ENCODE results near the gene RADIL.

RADIL gene

DNA sequence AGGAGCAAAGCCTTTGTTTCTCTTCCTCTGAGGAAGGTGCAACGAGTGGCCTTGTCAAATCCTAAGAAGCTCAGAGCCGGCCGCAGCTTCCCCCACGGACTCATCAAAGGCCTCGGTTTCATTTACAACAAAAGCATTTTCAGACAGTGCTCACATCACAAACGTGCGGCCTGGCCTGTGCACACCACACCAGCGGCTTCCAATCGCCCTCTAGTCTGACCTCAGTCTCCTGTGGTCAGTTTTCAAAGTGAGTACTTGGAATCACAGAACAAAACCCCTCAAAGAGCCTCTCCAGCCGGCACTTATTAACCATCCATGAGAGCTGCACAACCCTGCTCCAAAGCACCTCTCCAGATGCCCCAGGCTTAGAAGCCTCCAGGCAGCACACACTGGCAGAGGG lies 3.3 kb downstream of the RADIL start:
- H3K4me3 ChIP-seq (ENCODE audit: low read length), result no peak overlapping the region
- TF ChIP-seq, protein P1, sequence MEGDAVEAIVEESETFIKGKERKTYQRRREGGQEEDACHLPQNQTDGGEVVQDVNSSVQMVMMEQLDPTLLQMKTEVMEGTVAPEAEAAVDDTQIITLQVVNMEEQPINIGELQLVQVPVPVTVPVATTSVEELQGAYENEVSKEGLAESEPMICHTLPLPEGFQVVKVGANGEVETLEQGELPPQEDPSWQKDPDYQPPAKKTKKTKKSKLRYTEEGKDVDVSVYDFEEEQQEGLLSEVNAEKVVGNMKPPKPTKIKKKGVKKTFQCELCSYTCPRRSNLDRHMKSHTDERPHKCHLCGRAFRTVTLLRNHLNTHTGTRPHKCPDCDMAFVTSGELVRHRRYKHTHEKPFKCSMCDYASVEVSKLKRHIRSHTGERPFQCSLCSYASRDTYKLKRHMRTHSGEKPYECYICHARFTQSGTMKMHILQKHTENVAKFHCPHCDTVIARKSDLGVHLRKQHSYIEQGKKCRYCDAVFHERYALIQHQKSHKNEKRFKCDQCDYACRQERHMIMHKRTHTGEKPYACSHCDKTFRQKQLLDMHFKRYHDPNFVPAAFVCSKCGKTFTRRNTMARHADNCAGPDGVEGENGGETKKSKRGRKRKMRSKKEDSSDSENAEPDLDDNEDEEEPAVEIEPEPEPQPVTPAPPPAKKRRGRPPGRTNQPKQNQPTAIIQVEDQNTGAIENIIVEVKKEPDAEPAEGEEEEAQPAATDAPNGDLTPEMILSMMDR (IDR thresholded peaks at IDR 0.05; ENCODE audit: insufficient read depth, low read depth, low read length, missing control alignments), result no peak
- no peak for DNase-seq (ENCODE audit: low read depth)

DNA sequence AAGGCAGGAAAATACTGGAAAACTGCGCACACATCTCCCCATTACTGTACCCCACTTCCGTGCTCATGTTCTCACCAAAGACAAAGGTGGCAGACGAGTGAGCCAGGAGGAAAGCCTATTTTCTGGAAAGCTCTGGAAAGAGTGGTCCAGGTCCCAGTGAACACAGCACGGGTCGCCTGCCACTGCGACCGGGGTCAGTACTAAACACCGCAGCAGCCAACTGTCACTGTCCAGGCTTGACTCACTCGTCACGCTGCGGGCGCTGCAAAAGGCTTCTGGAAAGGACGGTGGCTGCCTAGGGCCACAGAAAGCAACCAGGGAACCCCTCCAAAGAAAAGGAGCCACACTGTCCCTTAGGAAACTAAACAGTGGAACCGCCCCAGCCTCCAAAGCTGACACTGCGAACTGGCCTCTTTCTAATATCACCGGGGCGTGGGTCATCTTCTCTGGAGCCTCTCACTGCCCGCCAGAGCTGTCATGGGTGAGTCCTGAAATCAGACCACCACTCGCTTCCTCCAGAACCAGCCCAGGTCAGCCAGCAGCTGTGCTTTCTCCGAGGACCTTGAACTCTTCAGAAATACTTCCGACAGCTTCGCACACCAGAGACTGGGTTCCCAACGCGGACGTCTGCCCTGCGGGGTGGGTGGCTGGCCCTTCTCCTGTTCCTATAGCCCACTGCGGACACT lies 4.0 kb downstream of the RADIL start:
- H3K4me3 ChIP-seq (ENCODE audit: low read length), result no peak overlapping the region
- no peak for DNase-seq (ENCODE audit: low read depth)
- TF ChIP-seq, protein P1 (IDR thresholded peaks at IDR 0.05; ENCODE audit: insufficient read depth, low read depth, low read length, missing control alignments), result no peak

DNA sequence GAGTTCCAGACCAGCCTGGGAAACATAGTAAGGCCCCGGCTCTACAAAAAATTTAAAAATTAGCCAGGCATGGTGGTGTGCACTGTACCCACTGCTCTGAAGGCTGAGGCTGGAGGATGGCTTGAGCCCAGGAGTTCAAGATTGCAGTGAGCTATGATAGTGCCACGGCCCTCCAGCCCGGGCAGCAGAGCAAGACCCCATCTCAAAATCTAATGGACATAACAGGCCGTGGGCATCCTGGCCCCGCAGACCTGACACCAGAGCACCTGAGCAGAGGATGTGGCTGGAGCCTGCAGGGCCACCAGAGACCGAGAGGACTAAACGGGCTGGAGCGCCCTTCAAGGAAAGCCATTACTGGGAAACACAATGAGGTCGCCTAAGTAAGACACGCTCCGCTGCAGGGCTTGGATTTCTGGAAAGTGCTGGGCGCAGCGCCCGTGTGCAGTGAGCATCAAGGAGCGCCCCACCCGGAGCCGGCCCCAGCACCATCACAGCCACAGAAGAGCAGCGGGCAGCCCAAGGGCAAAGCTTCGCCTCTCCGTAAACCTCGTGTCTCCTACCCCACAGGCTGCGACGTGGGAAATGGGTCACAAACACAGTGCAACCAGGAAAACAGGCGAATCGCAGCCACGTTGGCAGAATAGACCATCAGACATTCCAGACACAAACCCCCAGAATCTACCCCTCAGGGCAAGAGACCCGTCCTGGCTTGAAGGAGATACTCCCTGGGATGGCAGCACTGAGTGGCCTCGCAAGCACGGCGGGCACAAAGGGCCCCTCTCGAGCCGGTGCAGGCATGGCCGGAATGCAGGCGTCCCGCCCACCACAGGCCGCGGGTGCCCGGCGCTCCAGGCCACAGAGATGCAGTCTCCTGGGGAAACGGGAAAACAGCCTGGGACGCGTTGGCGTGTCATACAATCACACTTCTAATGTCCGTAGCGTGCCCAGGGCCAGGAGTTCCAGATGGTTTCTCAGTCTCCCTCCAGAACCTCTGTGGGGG lies 4.9 kb downstream of the RADIL start:
- DNase-seq (ENCODE audit: low read depth), result no peak
- no peak overlapping the region for H3K4me3 ChIP-seq (ENCODE audit: low read length)
- TF ChIP-seq, protein P1 (IDR thresholded peaks at IDR 0.05; ENCODE audit: insufficient read depth, low read depth, low read length, missing control alignments), result no peak

DNA sequence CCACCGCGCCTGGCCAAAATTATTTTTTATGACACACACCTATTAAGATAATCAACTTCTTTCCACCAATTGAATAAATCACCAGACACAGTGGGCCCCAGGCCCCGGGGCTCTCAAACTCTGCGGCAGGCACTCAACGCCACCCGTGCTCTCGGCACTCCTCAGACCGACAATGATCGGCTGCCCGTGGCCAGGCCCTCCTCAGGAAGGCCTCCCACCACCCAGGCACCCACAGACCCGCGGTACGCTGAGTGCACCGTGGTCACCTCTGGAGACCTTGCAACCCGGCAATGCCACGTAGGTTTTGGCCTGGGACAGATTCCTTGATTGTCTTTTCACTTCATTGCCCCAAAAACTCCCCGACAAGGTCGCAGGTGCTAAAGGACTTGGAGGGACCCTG lies 6.9 kb downstream of the RADIL start:
- no peak overlapping the region for H3K4me3 ChIP-seq (ENCODE audit: low read length)
- no peak for DNase-seq (ENCODE audit: low read depth)
- TF ChIP-seq, protein P1 (IDR thresholded peaks at IDR 0.05; ENCODE audit: insufficient read depth, low read depth, low read length, missing control alignments), result no peak

DNA sequence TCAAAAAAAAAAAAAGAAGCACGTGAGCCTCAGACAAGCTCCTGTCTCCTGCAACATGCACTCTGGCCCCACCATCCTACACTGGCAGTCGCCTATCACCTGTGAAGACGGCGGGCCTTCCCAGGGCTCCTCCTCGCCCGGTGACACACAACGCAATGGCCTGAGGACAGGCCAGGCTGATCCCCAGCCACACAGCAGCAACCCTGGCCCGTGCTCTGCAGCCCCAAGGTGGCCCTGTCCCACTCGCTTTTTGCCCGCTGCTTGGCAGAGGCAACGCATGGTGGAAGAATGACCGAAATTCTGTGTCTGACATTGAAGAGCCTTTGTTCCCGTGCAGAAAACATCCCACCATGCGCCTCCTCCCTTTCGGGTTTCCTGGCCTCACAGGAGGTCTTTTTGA lies 8.1 kb downstream of the RADIL start:
- DNase-seq (ENCODE audit: low read depth), result no peak
- TF ChIP-seq, protein P1 (IDR thresholded peaks at IDR 0.05; ENCODE audit: insufficient read depth, low read depth, low read length, missing control alignments), result no peak
- H3K4me3 ChIP-seq (ENCODE audit: low read length), result no peak overlapping the region

DNA sequence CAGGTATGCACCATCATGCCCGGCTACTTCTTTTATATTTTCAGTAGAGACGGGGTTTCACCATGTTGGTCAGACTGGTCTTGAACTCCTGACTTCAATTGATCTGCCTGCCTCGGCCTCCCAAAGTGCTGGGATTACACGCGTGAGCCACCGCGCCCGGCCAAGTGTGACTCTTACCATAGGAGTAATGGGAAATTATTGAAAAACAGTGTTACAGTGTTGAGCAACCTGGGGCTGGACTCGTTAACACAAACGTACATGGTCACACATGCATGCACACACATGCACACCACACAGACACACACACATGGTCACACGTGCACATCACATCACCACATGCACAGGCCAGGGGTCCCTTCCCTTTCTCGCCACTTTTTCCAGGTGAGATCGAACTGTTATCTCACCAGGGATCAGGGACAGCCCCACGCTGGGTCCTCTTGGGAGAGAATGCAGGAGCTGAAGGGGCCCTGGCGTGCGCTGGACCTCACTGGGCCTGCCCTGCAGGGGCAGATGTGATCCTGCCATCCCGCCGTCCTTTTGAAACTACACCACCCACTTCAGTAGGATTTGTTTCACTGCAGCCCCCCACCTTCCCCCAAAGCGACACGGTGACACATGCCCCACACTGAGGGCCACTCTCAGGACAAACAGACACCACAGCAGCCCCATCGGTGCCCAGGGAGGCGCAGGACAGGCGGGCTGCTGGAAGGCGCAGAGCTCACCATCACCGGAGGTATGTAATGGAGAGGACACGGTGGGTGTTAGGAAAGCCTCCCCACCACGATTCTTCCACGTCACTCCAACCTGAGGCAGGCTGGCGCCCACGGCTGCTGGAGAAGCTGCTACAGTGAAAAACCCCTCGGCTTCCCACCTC lies 10.2 kb downstream of the RADIL start:
- no peak for DNase-seq (ENCODE audit: low read depth)
- no peak overlapping the region for H3K4me3 ChIP-seq (ENCODE audit: low read length)
- TF ChIP-seq, protein P1 (IDR thresholded peaks at IDR 0.05; ENCODE audit: insufficient read depth, low read depth, low read length, missing control alignments), result no peak

Data from epithelial cell of esophagus (primary cell).